Measurements from ENCODE around the gene MEIKIN. TPM values are rescaled to one million over a fixed set of nuclear protein-coding genes. Genes with fewer than 3 reads are reported as not detected.
"Not testable (repeated sequence)": the region's sequence is repeated elsewhere in the genome, so short reads cannot be mapped to it uniquely, and the experiment has no call there.

The MEIKIN gene
- total RNA-seq, 4 donors from 2014 or later: not detected

DNA sequence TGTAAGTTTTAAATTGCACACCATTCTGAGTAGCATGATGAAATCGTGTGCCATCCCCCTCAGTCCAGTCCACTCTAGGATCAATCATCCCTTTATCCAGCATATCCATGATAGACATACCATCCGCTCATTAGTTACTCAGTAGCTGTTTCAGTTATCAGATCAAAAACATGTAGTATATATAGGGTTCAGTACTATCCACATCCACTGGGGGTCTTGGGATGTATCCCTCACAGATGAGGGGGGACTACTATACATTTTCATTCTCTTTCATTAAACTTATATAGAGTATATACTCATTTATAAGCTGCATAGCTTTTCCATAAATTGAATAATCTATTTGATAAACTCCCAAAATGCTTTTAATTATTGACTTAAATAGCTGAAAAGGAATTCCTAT is 67.6 kb downstream of the MEIKIN start:
- no peaks in the 10 kb centered on the region for H3K9me3 ChIP-seq
- H3K36me3 ChIP-seq: no peaks in the 10 kb centered on the region
- H3K27ac ChIP-seq: no peak overlapping the region
- H3K4me3 ChIP-seq: no peak overlapping the region
- H3K27me3 ChIP-seq: no peaks in the 10 kb centered on the region
- DNase-seq: no peak
- TF ChIP-seq POLR2A (IDR thresholded peaks at IDR 0.05): no peak
- TF ChIP-seq, protein P1, sequence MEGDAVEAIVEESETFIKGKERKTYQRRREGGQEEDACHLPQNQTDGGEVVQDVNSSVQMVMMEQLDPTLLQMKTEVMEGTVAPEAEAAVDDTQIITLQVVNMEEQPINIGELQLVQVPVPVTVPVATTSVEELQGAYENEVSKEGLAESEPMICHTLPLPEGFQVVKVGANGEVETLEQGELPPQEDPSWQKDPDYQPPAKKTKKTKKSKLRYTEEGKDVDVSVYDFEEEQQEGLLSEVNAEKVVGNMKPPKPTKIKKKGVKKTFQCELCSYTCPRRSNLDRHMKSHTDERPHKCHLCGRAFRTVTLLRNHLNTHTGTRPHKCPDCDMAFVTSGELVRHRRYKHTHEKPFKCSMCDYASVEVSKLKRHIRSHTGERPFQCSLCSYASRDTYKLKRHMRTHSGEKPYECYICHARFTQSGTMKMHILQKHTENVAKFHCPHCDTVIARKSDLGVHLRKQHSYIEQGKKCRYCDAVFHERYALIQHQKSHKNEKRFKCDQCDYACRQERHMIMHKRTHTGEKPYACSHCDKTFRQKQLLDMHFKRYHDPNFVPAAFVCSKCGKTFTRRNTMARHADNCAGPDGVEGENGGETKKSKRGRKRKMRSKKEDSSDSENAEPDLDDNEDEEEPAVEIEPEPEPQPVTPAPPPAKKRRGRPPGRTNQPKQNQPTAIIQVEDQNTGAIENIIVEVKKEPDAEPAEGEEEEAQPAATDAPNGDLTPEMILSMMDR (IDR thresholded peaks at IDR 0.05): no peak
- intact Hi-C loops (cut with DNase I; ENCODE audit: low total_unique reads): no loop called here
- H3K4me1 ChIP-seq: no peaks in the 10 kb centered on the region

DNA sequence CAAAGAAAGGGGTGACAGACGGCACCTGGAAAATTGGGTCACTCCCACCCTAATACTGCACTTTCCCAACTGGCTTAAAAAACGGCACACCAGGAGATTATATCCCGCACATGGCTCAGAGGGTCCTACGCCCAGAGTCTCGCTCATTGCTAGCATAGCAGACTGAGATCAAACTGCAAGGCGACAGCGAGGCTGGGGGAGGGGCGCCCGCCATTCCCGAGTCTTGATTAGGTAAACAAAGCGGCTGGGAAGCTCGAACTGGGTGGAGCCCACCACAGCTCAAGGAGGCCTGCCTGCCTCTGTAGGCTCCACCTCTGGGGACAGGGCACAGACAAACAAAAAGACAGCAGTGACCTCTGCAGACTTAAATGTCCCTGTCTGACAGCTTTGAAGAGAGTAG is 74.2 kb downstream of the MEIKIN start:
- H3K27me3 ChIP-seq; intact Hi-C loops (cut with DNase I; ENCODE audit: low total_unique reads); H3K9me3 ChIP-seq; H3K4me1 ChIP-seq; H3K36me3 ChIP-seq; H3K27ac ChIP-seq; H3K4me3 ChIP-seq; DNase-seq: not testable (repeated sequence)

DNA sequence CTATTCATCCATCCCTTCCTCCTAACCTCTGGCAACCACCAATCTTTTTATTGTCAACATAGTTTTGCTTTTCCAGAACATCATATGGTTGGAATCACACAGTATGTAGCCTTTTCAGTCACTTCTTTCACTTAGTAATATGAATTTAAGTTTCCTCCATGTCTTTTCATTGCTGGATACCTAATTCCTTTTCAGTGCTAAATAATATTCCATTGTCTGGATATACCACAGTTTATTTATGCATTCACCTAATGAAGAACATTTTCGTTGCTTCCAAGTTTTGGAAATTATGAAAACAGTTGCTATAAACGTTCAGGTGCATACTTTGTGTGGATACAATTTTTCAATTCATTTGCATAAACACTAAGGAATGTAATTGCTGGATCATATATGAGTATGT is 77.9 kb downstream of the MEIKIN start:
- Histone ChIP-seq H3K9me3 (peaks cover 0 to 8% of the 10 kb centered on the region in 2 donors), H3K4me3 (no peak overlapping the region), H3K27ac (no peak overlapping the region), H3K27me3 (no peaks in the 10 kb centered on the region), H3K4me1 (no peaks in the 10 kb centered on the region), H3K36me3 (no peaks in the 10 kb centered on the region)
- TF ChIP-seq, protein P1 (IDR thresholded peaks at IDR 0.05): no peak
- no peak for TF ChIP-seq POLR2A (IDR thresholded peaks at IDR 0.05)
- intact Hi-C loops (cut with DNase I; ENCODE audit: low total_unique reads): no loop called here
- DNase-seq: no peak

DNA sequence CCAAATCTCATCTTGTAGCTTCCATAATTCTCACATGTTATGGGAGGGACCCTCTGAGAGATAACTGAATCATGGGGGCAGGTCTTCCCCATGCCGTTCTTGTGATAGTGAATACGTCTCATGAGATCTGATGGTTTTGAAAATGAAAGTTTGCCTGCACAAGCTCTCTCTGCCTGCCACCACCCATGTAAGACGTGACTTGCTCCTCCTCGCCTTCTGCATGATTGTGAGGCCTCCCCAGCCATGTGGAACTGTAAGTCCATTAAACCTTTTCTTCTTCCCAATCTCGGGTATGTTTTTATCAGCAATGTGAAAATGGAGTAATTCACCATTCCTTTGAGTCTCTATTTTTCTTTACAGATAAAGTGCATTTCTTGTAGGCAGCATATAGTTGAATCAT is 81.8 kb downstream of the MEIKIN start:
- Histone ChIP-seq H3K36me3 (no peaks in the 10 kb centered on the region), H3K27ac (no peak overlapping the region), H3K4me1 (no peaks in the 10 kb centered on the region), H3K9me3 (peaks cover 0 to 8% of the 10 kb centered on the region in 2 donors), H3K27me3 (no peaks in the 10 kb centered on the region), H3K4me3 (no peak overlapping the region)
- TF ChIP-seq, protein P1 (IDR thresholded peaks at IDR 0.05): no peak
- TF ChIP-seq POLR2A (IDR thresholded peaks at IDR 0.05): no peak
- intact Hi-C loops (cut with DNase I; ENCODE audit: low total_unique reads): no loop called here
- no peak for DNase-seq

DNA sequence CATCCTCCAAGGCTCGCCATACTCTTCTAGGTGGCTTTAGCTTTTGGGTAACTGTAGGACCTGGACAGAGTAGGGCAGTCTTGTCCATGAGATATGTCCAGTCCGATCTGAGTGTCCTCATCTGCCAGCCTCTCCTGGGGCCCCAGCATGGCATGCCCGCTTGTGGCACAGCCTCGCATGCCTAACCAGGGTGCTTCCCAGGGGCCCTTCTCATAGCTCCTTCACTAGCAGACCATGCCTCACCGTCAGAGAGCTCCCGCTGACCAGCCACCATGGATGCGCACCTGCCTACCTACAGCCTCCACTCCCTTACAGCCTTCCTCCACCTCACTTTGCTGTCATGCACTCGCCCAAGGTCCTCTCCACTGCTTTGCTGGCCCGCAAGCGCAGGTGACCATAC is 88.1 kb downstream of the MEIKIN start:
- Histone ChIP-seq H3K9me3 (no peaks in the 10 kb centered on the region), H3K27me3 (no peaks in the 10 kb centered on the region), H3K27ac (no peak overlapping the region), H3K4me1 (no peaks in the 10 kb centered on the region), H3K4me3 (no peak overlapping the region), H3K36me3 (no peaks in the 10 kb centered on the region)
- no peak for TF ChIP-seq POLR2A (IDR thresholded peaks at IDR 0.05)
- TF ChIP-seq, protein P1 (IDR thresholded peaks at IDR 0.05): no peak
- intact Hi-C loops (cut with DNase I; ENCODE audit: low total_unique reads): no loop called here
- no peak for DNase-seq

DNA sequence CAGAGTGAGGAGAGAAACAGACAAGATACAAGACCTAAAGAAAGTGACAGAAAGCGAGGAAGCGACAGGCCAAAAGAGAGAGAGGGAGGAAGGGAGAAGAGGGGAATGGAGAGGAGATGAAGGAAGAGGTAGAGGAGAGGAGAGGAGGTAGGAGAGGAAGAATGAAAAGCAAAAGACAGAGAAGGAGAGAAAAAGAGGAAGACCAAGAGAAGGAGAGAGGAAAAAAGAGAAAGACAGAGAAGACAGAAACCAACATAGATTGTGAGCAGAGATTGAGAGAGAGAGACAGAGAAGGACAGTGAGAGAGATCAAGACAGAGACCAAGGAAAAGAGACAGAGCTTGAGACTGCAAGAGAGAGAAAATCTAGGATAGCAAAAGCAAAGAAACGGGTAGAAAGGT is 90.0 kb downstream of the MEIKIN start:
- intact Hi-C loops (cut with DNase I; ENCODE audit: low total_unique reads): no loop called here
- TF ChIP-seq, protein P1 (IDR thresholded peaks at IDR 0.05): no peak
- TF ChIP-seq POLR2A (IDR thresholded peaks at IDR 0.05): no peak
- Histone ChIP-seq H3K9me3 (no peaks in the 10 kb centered on the region), H3K36me3 (no peaks in the 10 kb centered on the region), H3K27ac (no peak overlapping the region), H3K4me1 (no peaks in the 10 kb centered on the region), H3K4me3 (no peak overlapping the region), H3K27me3 (no peaks in the 10 kb centered on the region)
- no peak for DNase-seq

All from uterus (tissue), 4 donors.